LNCAP (cell line): ENCODE results near the gene GRK5.

ENCODE experiments used
- TF ChIP-seq, protein P1 (sequence below): fragments of 450-650 bp; IDR thresholded peaks from 2 replicates; pipeline ENCODE4 v1.5.1; 2017; ENCODE audit warnings: mild to moderate bottlenecking

The GRK5 gene

DNA sequence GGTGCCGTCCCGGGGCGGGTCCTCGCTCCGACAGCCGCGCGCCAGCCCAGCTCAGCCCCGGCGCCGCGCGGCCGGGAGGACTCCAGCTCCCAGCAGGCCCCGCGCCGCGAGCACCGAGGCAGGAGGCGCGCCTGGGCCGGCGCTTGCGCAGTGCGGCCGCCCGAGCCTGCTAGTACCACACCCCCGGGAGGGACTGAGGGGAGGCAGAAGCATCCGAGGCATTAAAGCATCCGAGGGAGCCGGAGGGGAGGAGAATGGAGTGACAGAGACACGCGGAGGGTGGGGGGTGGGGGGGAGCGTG is at the start of gene GRK5:
GRK5 (plus strand) TSS at position 206 of the 301 bp plus-strand sequence. CDS start 347 bp downstream, outside the sequence.
- TF ChIP-seq, protein P1, sequence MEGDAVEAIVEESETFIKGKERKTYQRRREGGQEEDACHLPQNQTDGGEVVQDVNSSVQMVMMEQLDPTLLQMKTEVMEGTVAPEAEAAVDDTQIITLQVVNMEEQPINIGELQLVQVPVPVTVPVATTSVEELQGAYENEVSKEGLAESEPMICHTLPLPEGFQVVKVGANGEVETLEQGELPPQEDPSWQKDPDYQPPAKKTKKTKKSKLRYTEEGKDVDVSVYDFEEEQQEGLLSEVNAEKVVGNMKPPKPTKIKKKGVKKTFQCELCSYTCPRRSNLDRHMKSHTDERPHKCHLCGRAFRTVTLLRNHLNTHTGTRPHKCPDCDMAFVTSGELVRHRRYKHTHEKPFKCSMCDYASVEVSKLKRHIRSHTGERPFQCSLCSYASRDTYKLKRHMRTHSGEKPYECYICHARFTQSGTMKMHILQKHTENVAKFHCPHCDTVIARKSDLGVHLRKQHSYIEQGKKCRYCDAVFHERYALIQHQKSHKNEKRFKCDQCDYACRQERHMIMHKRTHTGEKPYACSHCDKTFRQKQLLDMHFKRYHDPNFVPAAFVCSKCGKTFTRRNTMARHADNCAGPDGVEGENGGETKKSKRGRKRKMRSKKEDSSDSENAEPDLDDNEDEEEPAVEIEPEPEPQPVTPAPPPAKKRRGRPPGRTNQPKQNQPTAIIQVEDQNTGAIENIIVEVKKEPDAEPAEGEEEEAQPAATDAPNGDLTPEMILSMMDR = no peak

DNA sequence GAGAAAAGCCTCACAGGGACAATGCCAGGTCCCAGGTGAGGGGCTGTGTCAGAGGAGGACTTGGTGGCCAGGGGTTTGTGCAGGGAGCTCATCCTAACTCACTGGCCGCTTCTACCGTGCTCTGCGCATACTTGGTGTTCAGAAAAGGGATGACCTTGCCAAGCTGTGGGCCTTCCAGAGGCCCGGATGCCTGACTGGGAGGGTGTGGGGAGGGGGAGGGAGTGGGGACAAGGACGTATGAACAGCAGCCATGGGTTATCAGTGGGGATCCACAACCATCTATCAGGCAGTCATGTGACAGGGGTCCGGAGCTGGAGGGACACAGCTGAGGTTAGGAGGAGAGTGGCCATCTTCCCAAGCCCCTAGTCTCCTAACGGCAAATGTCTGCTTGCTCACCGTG is 48.0 kb upstream of the GRK5 start:
- TF ChIP-seq, protein P1 = no peak

DNA sequence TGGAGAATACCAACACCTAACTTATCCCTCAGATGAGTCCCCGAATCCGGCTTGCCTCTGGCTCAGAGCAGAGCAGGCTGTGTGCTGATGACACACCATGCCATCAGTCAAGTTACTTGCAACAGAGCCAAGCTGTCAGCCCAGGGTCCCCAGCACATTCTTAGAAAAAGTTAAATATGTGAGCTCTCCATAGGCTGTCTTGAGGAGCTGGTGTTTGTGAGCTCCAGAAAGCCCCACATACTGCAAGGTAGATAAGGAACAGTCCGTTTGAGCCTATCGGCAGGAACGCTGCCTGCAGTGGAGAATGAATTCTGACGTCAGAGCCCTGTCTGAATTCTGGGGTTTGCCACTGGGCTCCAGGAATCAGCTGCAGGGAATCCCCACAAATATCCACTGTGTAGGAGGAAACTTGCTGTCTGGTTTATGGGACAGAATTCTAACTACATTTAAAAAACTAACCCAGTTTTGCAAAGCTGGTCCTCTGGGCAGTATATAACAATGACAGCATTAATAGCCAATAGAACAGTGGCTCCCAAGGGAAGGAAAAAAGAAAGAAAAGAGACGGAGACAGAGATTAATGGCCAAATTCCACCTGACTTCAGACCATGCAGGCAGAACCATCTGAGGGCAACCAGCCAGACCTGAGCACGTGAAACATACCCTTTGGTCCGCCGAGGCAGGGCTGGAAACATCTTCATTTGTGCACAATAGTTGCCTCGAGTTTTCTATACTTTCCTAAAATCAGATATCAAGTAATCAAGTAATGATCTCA is 45.5 kb upstream of the GRK5 start:
- TF ChIP-seq, protein P1 = no peak

DNA sequence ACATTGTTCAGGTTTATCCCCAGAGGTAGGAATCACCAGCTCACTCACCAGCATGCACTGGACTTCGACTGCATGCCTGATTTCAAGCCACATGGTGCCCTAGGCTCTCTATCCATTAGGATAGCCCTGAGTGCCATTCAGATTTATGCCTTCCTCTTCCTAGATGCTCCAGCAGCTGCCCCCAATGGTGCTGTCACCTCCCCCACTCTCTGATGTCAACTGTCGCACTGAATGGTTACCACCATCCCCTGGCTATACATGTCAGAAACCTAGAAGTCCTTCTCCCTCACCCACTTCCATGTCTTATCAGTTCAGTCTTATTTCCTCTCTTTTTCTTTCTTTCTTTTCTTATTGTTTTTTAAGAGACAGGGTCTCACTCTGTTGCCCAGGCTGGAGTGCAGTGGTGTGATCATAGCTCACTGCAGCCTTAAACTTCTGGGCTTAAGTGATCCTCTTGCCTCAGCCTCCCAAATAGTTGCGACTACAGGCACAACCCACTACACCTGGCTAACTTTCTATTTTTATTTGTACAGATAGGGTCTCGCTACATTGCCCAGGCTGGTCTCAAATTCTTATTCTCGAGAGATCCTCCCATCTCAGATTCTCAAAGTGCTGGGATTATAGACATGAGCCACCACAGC is 44.8 kb upstream of the GRK5 start:
- TF ChIP-seq, protein P1 = no peak

DNA sequence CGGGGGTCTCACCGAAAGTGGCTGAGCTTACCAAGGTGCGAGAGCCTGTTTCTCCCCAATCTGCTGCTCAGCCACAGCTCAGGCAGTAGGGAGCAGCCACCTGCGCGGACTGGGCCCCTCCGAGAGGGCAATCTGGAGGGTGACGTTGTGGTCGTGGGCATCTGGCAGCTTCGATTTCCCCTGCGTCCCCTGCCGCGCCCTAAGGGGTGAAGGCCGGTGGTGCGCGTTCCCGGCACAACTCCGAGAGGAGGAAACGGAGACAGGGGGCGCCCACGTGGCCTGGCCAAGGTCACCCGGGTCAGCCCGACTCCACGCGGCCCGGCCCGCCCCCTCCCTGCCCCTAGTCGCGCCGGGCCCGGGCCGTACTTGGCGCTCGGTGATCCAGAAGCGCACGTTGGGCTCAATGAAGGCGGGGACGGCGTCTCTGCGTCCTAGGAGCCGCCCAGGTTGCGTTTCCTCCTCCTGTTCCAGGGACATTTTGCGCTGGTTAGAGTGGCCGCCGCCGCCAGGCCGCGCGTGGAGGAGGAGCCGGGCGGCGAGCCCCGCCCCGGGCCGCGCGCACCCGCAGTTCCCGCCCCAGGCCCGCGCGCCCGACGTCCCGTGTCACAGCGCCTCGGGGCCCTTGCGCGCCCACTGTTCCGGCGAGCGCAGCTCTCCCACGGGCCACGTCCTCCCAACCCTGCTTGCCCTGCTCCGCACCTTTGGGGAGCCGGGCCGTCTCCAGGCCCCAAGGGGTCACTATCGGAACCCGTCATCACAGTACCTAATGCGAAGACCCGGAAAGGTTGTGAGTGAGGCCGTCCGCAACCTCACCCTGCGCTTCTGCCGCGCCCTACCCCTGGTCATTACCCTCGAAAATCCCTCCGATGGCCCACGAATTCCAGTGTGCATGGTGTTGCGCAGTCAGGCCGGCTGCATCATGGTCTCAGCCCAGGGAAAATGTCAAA is 41.9 kb upstream of the GRK5 start, which contains the start of gene SFXN4:
SFXN4 (minus strand) TSS at position 544 of the 947 bp plus-strand sequence; CDS start at position 477, 67 bp downstream.
- TF ChIP-seq, protein P1 = no peak

DNA sequence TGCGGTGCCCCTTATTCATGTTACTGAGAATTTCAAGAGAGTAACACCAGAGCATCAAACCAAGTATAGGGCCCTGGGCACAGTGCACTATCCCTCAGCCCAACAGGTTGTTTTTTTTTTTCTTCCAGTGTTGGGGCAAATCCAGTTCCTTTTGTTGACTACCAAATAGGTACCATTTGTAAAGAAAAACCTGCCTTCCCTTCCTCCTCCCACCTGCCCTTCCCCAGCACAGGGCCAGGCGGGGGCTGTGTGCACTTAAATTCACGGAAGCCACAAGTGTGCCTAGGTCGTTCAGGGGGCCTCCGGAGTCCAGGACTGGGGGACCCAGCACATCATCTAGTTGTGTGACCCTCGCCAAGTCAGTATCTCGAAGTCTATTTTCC is 41.3 kb upstream of the GRK5 start:
- TF ChIP-seq, protein P1 = no peak

DNA sequence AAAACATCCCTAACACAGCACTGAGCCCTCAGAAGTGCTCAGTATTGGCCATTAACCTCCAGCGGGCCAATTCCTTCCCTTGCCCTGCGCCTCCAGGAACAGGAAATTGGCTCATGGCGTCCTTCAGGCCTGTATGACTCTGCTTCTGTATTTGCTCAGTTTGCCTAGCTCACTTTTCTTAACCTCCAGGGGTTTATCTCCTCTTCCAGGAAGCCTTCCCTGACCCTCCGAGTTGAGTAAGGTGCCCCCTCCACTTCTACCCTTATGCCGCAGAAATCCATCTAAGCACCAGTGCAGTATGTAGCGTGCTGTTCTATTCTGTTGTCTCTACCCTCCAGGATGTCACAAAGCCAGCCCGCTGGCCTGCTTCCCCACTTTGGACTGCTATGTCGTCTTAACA is 40.8 kb upstream of the GRK5 start:
- TF ChIP-seq, protein P1 = no peak
